ENCODE data around the gene C2orf15.
A peak's percentile ranks its signal among the peaks of the same experiment; 100 is the strongest.
"Not testable (repeated sequence)": the region's sequence is repeated elsewhere in the genome, so short reads cannot be mapped to it uniquely, and the experiment has no call there.

The C2orf15 gene

DNA sequence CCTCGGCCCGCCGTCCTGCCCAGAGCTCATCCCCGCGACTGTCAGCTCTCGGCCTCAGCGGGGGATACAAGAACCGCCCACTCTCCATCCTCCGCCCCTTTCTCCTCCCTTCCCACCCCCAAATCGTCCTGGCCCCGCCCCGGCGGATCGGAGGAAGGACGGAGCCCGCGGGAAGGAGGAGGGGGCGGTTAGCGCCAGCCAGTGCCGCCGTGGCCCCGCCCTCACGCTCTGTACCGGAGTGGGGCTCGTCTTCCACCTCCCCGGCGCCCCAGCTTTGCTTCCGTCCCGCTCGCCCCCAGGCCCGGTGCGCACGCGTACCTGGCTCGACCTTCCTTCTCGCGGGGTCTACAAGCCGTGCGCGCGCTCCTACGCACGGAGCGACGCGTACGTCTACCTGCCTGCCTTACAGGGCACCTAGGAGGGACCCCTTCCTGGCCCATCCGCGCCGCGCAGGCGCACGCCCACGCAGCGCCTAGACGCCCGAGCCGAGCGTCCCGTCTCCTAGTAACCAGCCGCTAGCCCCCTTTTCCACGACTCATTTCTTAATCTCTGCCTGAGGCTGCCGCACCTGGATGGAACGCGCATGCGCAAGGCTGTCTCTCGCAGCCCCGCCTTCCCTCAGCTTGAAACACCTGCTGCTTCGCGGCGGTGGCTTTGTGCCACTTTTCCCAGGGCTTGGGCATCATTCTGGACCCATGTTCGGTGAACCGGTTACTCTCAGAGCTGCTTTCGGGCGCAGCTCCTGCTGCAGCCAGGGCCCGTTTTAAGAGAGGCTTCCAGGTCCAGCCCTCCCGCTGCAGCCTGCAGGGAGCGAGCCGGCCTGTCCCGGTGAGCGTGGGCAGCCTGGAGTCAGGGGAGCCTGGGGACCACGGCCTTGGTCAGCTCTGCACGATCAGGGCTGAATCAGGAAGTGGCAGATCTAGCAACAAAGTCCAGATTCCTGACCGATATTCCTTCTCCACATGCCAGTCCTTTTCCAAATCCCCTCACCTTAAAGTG, at the start of gene C2orf15:
C2orf15 (plus strand) TSS at position 598 of the 999 bp plus-strand sequence. CDS start 8,852 bp downstream, outside the sequence.
- DNase-seq (ENCODE audit: low spot score), result peak; percentile 87

DNA sequence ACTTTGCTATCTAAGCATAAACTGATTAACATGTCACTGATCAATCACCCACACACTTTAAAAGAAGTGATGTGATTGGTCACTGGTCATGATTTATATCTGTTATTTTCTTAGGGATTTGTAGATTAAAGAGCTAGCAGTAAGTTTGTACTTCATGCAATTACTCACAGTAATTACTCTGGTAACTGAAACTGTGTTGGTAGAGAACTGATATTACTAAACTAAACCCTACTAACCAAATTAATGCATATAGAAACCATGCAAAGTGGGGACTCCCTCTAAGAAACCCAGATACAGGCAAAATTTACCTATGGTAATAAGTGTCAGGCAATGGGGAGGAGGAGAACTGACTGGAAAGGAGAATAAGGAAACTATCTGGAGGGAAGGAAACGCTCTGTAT, 44.8 kb upstream of the C2orf15 start:
- no peak for DNase-seq (ENCODE audit: low spot score)

- DNase-seq (ENCODE audit: low spot score), result peak; percentile 19
These were observed 39.8 kb upstream of the C2orf15 start for GRCh38 chr2:99101697-99102096.

DNA sequence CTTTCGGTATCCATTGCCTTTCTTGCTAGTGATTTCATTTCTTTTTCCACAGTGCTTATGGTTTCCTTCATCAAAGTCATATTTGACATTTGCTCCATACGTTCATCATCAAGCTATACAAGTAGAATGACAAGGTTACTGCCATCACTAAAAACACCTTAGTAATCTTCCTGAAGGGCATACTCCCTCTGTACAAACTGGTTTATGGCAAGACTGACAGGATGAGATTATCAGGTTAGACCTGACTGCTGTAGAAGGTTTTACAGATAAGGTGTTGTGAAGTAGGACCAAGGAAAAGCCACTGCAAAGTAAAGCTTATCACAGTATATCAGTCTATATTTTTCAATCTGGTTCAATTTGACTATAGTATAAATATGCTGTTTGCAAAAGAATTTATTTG, 37.5 kb upstream of the C2orf15 start:
- DNase-seq (ENCODE audit: low spot score), result no peak

GRCh38 chr2:99106913-99107312, 34.6 kb upstream of the C2orf15 start:
- DNase-seq (ENCODE audit: low spot score), result peak; percentile 41

DNA sequence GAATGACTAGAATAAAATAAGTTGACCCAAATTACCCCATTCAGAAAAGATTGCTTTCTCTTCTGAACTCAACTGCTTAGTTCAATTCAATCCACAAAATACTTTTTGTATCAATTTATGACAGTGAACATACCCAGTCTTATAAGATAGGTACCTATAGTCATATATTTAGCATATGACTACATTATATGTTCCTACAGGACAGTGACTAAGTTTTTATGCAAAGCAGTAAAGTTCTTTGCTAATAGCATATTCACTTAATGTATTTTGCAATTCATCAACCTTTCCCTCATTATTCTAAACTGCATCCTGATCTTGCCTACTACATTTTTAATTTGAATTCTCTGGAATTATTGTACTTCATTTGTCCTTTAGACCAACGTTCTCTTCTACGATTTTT, 30.3 kb upstream of the C2orf15 start:
- DNase-seq (ENCODE audit: low spot score), result no peak

- no peak for DNase-seq (ENCODE audit: low spot score)
These were observed 29.6 kb upstream of the C2orf15 start for GRCh38 chr2:99111945-99112344.

DNA sequence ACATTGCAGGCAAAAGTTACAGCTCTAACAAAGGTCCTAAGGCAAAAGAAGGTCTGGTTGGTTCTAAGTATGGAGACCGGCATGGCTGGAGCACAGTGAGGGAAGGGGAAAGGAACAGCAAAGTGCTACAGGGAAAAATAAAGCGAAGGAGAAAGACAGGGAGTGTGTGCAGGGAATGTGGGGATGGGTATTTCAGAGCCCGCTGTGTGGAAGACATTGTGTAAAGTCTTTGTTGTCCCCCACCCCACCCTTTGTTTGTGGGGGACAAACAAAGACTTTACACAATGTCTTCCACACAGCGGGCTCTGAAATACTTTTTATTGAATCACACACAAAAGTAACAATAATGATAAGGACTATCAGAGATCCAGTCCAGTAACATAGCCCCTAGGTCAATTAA, 28.9 kb upstream of the C2orf15 start:
- no peak for DNase-seq (ENCODE audit: low spot score)

DNA sequence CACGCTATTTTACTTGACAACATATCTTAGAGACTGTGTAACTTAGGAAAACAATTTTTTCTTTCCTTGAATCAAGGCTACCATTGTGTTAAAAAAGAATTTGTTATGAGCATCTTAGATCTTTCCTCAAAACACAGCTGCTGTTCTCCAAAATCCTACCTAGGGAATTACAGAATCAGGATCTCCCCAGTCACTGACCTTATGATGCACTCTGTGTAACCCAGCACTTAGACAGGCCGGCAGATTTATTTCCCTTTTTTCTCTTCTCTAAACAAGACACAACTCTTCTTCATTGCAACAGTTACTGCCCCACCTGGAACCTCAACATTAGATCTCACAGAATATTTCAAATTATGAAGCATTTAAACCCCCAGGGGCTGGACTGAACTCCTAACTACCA, 13.5 kb upstream of the C2orf15 start:
- DNase-seq (ENCODE audit: low spot score), result no peak

DNA sequence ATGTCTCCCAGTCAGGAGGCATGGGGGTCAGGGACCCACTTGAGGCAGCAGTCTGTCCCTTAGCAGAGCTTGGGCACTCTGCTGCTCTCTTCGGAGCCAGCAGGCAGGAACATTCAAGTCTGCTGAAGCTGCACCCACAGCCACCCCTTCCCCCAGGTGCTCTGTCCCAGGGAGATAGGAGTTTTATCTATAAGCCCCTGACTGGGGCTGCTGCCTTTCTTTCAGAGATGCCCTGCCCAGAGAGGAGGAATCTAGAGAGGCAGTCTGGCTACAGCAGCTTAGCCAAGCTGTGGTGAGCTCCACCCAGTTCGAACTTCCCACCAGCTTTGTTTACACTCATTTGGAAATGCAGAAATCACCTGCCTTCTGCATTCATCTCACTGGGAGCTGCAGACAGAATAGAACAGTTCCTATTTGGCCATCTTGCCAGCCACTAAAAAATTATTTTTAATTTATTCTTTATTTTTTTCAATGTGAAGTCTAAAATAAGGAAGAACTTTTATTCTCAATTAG, 6.4 kb upstream of the C2orf15 start:
- DNase-seq (ENCODE audit: low spot score), result not testable (repeated sequence)

DNA sequence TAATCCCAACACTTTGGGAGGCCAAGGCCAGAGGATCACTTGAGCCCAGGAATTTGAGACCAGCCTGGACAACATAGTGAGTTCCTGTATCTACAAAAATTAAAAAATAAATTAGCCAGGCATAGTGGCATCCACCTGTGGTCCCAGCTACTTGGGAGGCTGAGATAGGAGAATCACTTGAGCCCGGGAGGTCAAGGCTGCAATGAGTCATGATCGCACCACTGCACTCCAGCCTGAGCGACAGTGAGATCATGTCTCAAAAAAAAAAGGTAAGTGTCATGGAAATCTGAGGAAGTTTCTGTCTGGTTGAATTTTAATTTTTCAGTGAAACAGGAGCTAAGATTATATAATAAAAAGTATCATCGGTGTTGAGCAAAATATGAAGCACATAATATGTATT, 2.5 kb upstream of the C2orf15 start:
- DNase-seq (ENCODE audit: low spot score), result no peak

DNA sequence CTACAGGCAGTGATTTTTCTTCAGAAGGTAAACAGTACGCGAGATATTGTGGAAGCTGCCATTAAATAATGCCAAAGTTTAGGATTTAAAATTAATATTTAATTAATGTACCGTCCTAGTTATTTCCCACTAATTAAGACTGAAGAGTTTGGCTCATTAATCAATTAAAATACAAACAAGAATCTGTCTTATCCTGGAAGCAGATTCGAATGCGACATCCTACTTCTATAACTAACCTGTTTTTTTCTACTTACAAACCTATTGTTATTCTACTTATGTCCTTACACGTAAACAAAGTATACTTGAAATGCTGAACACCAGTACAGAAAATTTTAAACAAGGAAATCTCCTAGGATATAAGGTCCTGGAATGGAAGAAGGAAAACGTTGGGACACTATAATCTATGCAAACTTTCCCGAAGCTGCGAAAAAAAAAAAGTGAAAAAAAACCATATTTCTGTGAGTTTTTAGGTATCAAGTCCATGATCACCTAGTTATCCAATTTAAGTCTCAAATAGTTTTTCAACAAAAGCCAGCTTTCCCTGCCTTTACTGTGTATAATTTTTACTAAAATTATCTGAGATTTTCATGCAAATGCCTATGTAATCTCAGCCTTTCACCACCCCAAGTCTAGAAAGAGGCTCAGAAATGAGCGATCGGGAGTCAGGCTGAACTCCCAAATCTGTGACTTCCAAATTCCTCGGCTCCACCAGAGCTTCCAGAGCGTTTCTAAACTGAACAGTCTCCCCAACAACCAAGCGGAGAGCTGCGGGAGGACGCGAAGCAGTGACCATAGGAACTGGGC, 1.2 kb upstream of the C2orf15 start:
- DNase-seq (ENCODE audit: low spot score), result no peak

DNA sequence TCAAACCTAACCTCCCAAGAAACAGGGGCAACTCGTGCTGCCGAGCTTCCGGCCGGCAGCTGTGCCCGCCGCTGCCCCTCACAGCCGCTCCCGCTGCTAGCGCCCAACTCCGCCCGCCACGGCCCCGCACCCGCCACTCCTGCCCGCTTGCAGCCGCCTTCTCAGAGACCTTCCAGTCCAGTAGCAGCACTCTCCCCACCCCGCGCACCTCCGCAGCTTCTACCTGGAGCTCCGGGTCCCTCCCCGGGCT, 722 bp upstream of the C2orf15 start:
- DNase-seq (ENCODE audit: low spot score), result no peak

GRCh38 chr2:99150706-99151105, 9.2 kb downstream of the C2orf15 start:
- no peak for DNase-seq (ENCODE audit: low spot score)

- no peak for DNase-seq (ENCODE audit: low spot score)
These were observed 10.8 kb downstream of the C2orf15 start for GRCh38 chr2:99152199-99152895.

- peak; percentile 88 for DNase-seq (ENCODE audit: low spot score)
These were observed 12.6 kb downstream of the C2orf15 start for GRCh38 chr2:99153921-99154604.

DNA sequence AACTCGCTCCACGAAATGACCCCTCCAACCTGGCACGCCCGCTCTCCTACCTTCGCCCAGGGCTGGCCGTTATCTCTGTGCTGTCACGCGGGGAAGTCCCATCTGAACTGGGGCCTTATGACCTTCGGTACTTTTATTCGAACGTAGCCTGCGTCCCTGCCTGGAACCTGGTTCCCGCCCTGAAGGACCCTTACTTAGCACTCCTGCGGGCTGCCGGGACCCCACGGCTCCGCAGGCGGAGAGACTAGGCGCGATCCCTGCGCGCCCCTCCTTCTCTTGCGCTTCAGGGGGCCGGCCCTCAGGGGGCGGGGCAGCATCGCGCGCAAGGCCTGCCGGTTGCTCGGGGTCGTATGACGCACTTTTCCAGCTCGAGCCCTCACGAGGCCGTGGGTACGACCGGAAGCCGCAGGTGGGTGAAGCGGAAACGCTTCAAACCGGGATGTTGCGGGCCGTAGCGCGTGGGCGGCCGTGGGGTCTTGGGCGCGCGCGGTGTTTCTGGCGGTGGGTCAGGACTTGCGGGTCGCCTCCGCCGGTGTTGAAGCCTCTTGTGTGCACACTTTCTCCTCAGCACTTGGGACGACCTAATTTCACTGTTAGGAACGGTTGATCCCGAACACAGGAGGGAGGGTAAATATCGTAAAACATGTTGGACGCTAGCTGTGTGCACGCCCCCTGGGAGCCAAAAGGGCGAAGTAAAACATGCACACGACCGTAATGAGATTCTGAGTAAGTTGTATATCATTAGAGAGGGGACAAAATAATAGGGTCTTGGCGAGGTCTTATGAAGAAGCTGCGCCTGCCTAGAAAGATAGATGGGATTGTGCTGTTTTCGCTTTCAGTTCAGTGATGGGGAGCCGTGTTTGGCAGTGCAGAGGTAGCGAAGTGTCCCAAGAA, 13.4 kb downstream of the C2orf15 start, which contains the start of the genes LIPT1 and TSGA10:
LIPT1 (plus strand) TSS at position 325 of the 894 bp plus-strand sequence. CDS start 6,991 bp downstream, outside the sequence.
TSGA10 (minus strand) TSS at position 300 of the 894 bp plus-strand sequence. CDS start 45,503 bp downstream, outside the sequence.
- peak; percentile 90 for DNase-seq (ENCODE audit: low spot score)

- DNase-seq (ENCODE audit: low spot score), result no peak
These were observed 15.4 kb downstream of the C2orf15 start for GRCh38 chr2:99156891-99157290.

DNA sequence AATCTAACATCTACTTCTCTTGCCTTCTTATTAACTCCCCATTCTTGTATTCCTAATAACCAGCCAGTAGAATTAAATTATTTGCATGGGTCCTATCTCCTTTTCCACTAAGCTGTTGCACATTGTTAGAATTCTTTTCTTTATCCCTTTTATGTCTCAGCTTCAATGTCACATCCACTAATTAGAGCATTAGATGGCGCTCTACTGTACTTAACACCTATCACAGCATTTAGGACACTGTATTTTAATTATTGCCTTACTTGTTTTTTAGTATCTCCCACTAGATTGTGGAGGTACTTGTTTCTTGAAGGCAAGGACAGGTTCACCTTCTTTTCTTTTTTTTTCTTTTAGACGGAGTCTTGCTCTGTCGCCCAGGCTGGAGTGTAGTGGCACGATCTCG, 17.1 kb downstream of the C2orf15 start:
- DNase-seq (ENCODE audit: low spot score), result no peak

- no peak for DNase-seq (ENCODE audit: low spot score)
These were observed 18.1 kb downstream of the C2orf15 start for GRCh38 chr2:99159594-99159993.

Measured in hematopoietic multipotent progenitor cell treated with erythropoietin and hydrocortisone succinate and interleukin-3 and kit ligand, for 17 days (in vitro differentiated cells).